PFSK-1 (cell line): Measurements from ENCODE around the gene STK32A.

Experiments used
- FOXP2 ChIP-seq: optimal IDR thresholded peaks from 2 replicates; pipeline ENCODE3; 2011; ENCODE audit warnings: borderline replicate concordance, control low read depth, inconsistent platforms; ENCODE audit not compliant: insufficient read depth; ENCODE audit errors: extremely low read length, extremely low read depth
- POLR2AphosphoS5 ChIP-seq: IDR thresholded peaks from 2 replicates; pipeline ENCODE4 v1.6.1; 2012; ENCODE audit warnings: low read depth, mild to moderate bottlenecking, control low read depth, low read length, moderate library complexity
- REST ChIP-seq, 2 experiments: IDR thresholded peaks; 2 replicates each; pipeline versions ENCODE4 v1.6.1 to v1.8.0; 2011 to 2012; ENCODE audit warnings: low read depth in 2 of 2, low read length in 2 of 2, control low read depth in 1 of 2, inconsistent platforms in 1 of 2, mild to moderate bottlenecking in 1 of 2, moderate library complexity in 1 of 2; ENCODE audit not compliant: insufficient read depth in 1 of 2
- SIN3A ChIP-seq: IDR thresholded peaks from 2 replicates; pipeline ENCODE4 v1.6.1; 2012; ENCODE audit warnings: mild to moderate bottlenecking, low read length, moderate library complexity, borderline replicate concordance; ENCODE audit not compliant: insufficient read depth
- TAF1 ChIP-seq: IDR thresholded peaks from 2 replicates; pipeline ENCODE4 v1.6.1; 2012; ENCODE audit warnings: low read length, control low read depth, borderline replicate concordance; ENCODE audit not compliant: insufficient read depth

STK32A gene

DNA sequence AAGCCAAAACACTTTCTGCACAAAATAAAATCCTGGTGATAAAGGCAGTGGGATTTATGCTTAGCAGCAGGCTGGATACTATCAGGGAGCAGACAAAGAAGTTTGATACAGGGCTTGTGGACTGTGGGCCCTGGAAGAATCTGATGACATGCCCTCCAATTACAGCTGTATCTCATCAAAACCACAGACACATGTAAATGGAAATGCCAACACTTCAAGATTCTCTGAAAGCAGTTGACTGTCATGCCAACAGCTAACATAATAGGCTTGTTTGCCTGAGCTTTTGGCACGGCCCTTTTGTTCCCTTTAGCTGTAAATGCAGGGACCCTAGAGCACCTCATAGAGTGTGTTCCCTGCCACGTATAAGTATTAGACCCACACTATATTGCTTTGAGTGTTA lies 114.4 kb downstream of the STK32A start:
- TF ChIP-seq FOXP2 (no peak), SIN3A (no peak), TAF1 (no peak), POLR2AphosphoS5 (no peak), REST (IDR thresholded peaks at IDR 0.05; ENCODE audit: insufficient read depth in 1 of 2, low read depth in 2 of 2, low read length in 2 of 2) (no peak)

DNA sequence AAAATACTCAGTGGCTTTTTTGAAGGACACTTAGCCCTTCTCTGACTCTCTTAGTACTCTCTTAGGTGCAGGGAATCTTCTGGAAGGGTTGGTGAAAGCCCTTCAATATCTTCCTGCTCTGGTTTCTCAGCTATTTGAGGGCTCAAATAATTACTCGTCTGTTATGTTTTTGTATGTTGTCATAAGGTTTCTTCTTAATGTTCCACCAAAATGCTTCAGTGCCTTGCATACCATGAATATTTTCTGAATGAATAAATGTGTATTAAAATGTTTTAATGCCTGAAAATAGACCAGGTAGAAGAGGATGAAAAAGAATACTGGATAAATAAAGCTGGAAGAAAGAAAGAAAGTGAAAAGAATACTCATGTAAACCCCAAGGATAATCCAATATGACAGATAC lies 124.3 kb downstream of the STK32A start:
- no peak for TF ChIP-seq TAF1
- no peak for TF ChIP-seq POLR2AphosphoS5
- TF ChIP-seq REST (IDR thresholded peaks at IDR 0.05; ENCODE audit: insufficient read depth in 1 of 2, low read depth in 2 of 2, low read length in 2 of 2): no peak
- TF ChIP-seq SIN3A: no peak
- TF ChIP-seq FOXP2: no peak

GRCh38 chr5:147359581-147359980 lies 124.8 kb downstream of the STK32A start:
- TF ChIP-seq FOXP2: no peak
- TF ChIP-seq SIN3A: no peak
- TF ChIP-seq POLR2AphosphoS5: no peak
- TF ChIP-seq REST (IDR thresholded peaks at IDR 0.05; ENCODE audit: insufficient read depth in 1 of 2, low read depth in 2 of 2, low read length in 2 of 2): no peak
- no peak for TF ChIP-seq TAF1

DNA sequence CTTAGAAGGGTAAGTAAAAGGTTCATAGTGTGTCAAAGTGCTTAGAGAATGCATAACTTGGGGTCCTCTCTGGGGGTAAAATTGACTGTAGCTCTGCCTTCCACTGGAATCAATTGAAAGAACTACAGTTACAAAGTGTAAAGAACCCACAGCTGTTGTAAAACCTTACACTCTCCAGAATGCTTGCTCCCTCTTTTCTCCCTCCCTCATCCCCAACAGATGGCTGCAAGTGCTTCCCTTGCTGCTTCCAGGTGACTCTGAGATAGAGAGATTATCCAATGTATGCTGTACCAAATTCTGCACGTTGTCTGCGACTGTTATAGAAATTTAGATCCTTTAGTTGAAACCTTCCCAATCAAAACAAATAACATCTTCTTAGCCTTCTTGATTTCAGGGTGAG lies 126.0 kb downstream of the STK32A start:
- no peak for TF ChIP-seq REST (IDR thresholded peaks at IDR 0.05; ENCODE audit: insufficient read depth in 1 of 2, low read depth in 2 of 2, low read length in 2 of 2)
- no peak for TF ChIP-seq FOXP2
- no peak for TF ChIP-seq POLR2AphosphoS5
- TF ChIP-seq TAF1: no peak
- TF ChIP-seq SIN3A: no peak
